Measurements from ENCODE around the gene CELA3B. TPM values are rescaled to one million over a fixed set of nuclear protein-coding genes. Genes with fewer than 3 reads are reported as not detected.
"Not testable (repeated sequence)": the region's sequence is repeated elsewhere in the genome, so short reads cannot be mapped to it uniquely, and the experiment has no call there.

CELA3B gene
- total RNA-seq, 1 donor from 2014 or later, result not detected

- DNase-seq; H3K9me3 ChIP-seq; intact Hi-C loops (cut with DNase I); H3K4me1 ChIP-seq; H3K27me3 ChIP-seq; H3K27ac ChIP-seq; H3K4me3 ChIP-seq; H3K36me3 ChIP-seq: not testable (repeated sequence)
- peak; percentile 71 for ATAC-seq
Measured at GRCh38 chr1:21999645-22000044, 22.8 kb downstream of the CELA3B start.

GRCh38 chr1:22001409-22001808 is 24.6 kb downstream of the CELA3B start, which contains the start of gene CELA3A:
Gene CELA3A, plus strand, starts transcription at chr1:22001657. Its CDS starts 18 bp downstream, at chr1:22001675.
- Histone ChIP-seq H3K9me3 (no peaks in the 10 kb centered on the region), H3K27me3 (no peaks in the 10 kb centered on the region), H3K27ac (no peak within 1 kb of the TSS), H3K36me3 (no peaks in the 10 kb centered on the region), H3K4me1 (no peaks in the 10 kb centered on the region), H3K4me3 (no peak within 1 kb of the TSS)
- intact Hi-C loops (cut with DNase I), result no loop called here
- no peak for DNase-seq
- no peak for TF ChIP-seq CTCF (IDR thresholded peaks at IDR 0.05)
- ATAC-seq, result no peak

GRCh38 chr1:22002461-22002860 is 25.6 kb downstream of the CELA3B start:
- H3K9me3 ChIP-seq; H3K36me3 ChIP-seq; H3K4me3 ChIP-seq; intact Hi-C loops (cut with DNase I); H3K4me1 ChIP-seq; H3K27ac ChIP-seq; ATAC-seq; H3K27me3 ChIP-seq; DNase-seq: not testable (repeated sequence)

GRCh38 chr1:22002875-22003274 is 26.1 kb downstream of the CELA3B start:
- not testable (repeated sequence) for H3K4me3 ChIP-seq

GRCh38 chr1:22003959-22004358 is 27.1 kb downstream of the CELA3B start:
- ATAC-seq; H3K27me3 ChIP-seq; DNase-seq; H3K27ac ChIP-seq; intact Hi-C loops (cut with DNase I); H3K9me3 ChIP-seq; H3K4me3 ChIP-seq; H3K4me1 ChIP-seq; H3K36me3 ChIP-seq: not testable (repeated sequence)

More at GRCh38 chr1:22002875-22003274, 26.1 kb downstream of the CELA3B start:
- H3K9me3 ChIP-seq; H3K36me3 ChIP-seq; H3K27me3 ChIP-seq; DNase-seq; H3K27ac ChIP-seq; H3K4me1 ChIP-seq; ATAC-seq; intact Hi-C loops (cut with DNase I): not testable (repeated sequence)

GRCh38 chr1:22005261-22006149 is 28.7 kb downstream of the CELA3B start:
- H3K4me3 ChIP-seq; H3K27me3 ChIP-seq; intact Hi-C loops (cut with DNase I); H3K36me3 ChIP-seq; H3K4me1 ChIP-seq; DNase-seq; H3K9me3 ChIP-seq; H3K27ac ChIP-seq: not testable (repeated sequence)
- peak; percentile 35 for TF ChIP-seq CTCF (IDR thresholded peaks at IDR 0.05)
- peak; percentile 83 for ATAC-seq

- H3K27me3 ChIP-seq; intact Hi-C loops (cut with DNase I); H3K4me1 ChIP-seq; H3K4me3 ChIP-seq; ATAC-seq; H3K27ac ChIP-seq; H3K36me3 ChIP-seq; DNase-seq; H3K9me3 ChIP-seq: not testable (repeated sequence)
Measured at GRCh38 chr1:22006736-22007135, 29.9 kb downstream of the CELA3B start.

GRCh38 chr1:22007262-22007661 is 30.4 kb downstream of the CELA3B start:
- H3K27me3 ChIP-seq; H3K36me3 ChIP-seq; H3K9me3 ChIP-seq; ATAC-seq; H3K4me3 ChIP-seq; DNase-seq; intact Hi-C loops (cut with DNase I); H3K4me1 ChIP-seq; H3K27ac ChIP-seq: not testable (repeated sequence)

GRCh38 chr1:22009566-22009965 is 32.7 kb downstream of the CELA3B start:
- H3K27ac ChIP-seq; H3K27me3 ChIP-seq; DNase-seq; intact Hi-C loops (cut with DNase I); H3K4me3 ChIP-seq; H3K36me3 ChIP-seq; H3K4me1 ChIP-seq; ATAC-seq; H3K9me3 ChIP-seq: not testable (repeated sequence)

- ATAC-seq; H3K4me3 ChIP-seq; H3K27me3 ChIP-seq; H3K9me3 ChIP-seq; intact Hi-C loops (cut with DNase I); H3K27ac ChIP-seq; H3K36me3 ChIP-seq; DNase-seq; H3K4me1 ChIP-seq: not testable (repeated sequence)
Measured at GRCh38 chr1:22012752-22013151, 35.9 kb downstream of the CELA3B start.

- DNase-seq; ATAC-seq; H3K9me3 ChIP-seq; H3K4me1 ChIP-seq; intact Hi-C loops (cut with DNase I); H3K27ac ChIP-seq; H3K27me3 ChIP-seq; H3K4me3 ChIP-seq; H3K36me3 ChIP-seq: not testable (repeated sequence)
Measured at GRCh38 chr1:22014575-22015206, 37.9 kb downstream of the CELA3B start.

Measured in upper lobe of right lung (tissue), 1 donor.